ENCODE data around the gene DNAH14.

DNA sequence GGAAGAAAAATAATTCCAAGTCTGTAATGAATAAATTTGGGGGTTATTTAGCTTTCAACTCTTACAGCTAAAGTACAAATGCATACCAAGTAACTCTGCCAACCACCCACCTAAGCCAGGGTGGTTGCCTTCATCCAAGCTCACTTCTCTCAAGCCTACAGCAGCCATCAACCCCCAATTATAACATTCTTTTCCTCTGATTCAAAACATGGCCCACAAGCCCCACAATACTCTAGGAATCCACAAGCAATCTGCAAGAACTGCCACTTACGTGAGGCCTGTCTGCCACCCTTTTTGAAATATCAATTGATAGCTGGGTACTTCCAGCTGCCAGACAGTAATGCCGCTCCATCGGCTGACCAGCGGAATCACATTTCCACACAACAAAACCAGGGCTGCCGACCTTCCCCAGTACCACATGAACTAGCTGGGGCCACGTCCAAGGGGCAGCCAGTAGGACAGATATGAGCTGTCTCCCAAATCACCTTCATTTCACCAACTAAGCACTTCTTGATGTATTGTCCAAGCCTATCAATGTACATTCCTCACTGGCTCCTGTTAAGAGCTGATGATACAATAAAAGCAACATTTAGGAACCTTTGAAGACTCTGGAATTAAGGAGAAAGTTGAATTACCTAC is 495.2 kb downstream of the DNAH14 start:
- TF ChIP-seq, protein P1, sequence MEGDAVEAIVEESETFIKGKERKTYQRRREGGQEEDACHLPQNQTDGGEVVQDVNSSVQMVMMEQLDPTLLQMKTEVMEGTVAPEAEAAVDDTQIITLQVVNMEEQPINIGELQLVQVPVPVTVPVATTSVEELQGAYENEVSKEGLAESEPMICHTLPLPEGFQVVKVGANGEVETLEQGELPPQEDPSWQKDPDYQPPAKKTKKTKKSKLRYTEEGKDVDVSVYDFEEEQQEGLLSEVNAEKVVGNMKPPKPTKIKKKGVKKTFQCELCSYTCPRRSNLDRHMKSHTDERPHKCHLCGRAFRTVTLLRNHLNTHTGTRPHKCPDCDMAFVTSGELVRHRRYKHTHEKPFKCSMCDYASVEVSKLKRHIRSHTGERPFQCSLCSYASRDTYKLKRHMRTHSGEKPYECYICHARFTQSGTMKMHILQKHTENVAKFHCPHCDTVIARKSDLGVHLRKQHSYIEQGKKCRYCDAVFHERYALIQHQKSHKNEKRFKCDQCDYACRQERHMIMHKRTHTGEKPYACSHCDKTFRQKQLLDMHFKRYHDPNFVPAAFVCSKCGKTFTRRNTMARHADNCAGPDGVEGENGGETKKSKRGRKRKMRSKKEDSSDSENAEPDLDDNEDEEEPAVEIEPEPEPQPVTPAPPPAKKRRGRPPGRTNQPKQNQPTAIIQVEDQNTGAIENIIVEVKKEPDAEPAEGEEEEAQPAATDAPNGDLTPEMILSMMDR (IDR thresholded peaks at IDR 0.05; ENCODE audit: low read depth, low read length, missing input control): no peak
- TF ChIP-seq RXRA (IDR thresholded peaks at IDR 0.05): no peak
